ENCODE measurements around the gene SKAP1.

The SKAP1 gene

DNA sequence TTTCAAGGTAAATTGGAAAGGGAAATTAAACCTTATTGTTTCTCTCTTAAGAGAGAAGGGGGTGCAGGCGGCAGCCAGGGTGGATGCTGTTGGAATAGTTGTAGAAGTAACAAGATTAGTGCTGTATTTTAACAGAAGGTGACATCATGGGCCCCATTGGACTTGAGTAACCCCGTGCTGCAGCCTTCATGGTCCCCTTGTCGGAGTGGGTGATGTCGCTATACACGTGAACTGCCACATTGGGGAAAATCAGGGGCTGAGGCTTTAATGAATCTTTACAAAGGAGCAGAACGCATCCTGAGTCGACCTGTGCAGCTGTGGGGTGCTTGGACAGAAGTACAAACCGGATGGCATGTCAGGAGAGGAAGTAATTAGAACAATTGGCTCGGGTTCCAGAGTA, 319.3 kb downstream of the SKAP1 start:
- H3F3A ChIP-seq (ENCODE audit: low read depth) = no peaks in the 10 kb centered on the region; the same call in 1 of the 2 replicates
- no peaks in the 10 kb centered on the region for H3K27me3 ChIP-seq (ENCODE audit: insufficient read depth, low read length, poor library complexity, severe bottlenecking)
- H3K4me1 ChIP-seq (ENCODE audit: insufficient read depth, low read length, poor library complexity, severe bottlenecking) = peaks cover 41% of the 10 kb centered on the region
- H3K9me3 ChIP-seq (ENCODE audit: insufficient read depth, low read depth, low read length) = no peaks in the 10 kb centered on the region
- peak overlapping the region; percentile 20 for H3K9ac ChIP-seq (ENCODE audit: low read depth, low read length, poor library complexity, severe bottlenecking)
- H3K36me3 ChIP-seq (ENCODE audit: insufficient read depth, low read length) = peaks cover 15% of the 10 kb centered on the region; the same call in 1 of the 2 replicates
- H3K79me2 ChIP-seq (ENCODE audit: insufficient read depth, low read length) = peaks cover 64% of the 10 kb centered on the region
- no peaks in the 10 kb centered on the region for H3K9me2 ChIP-seq (replicated peaks; ENCODE audit: low read depth, low read length)
- no peak for TF ChIP-seq CTCF (conservative IDR thresholded peaks at IDR 0.05; ENCODE audit: low read length)
- TF ChIP-seq EZH2phosphoT487 (IDR thresholded peaks at IDR 0.05; ENCODE audit: borderline replicate concordance) = no peak
- peak overlapping the region; percentile 47 for H3K4me2 ChIP-seq (ENCODE audit: low read depth, low read length, poor library complexity, severe bottlenecking)
- no peak overlapping the region for H2AFZ ChIP-seq (ENCODE audit: low read length)
- peak overlapping the region; percentile 30 for H3K4me3 ChIP-seq (ENCODE audit: low read length, poor library complexity, severe bottlenecking)
- H4K20me1 ChIP-seq (ENCODE audit: insufficient read depth, low read length, poor library complexity, severe bottlenecking) = peaks cover 4% of the 10 kb centered on the region

GRCh38 chr17:48107137-48108055, 322.6 kb downstream of the SKAP1 start, which contains the start of gene SNX11:
Gene SNX11 (plus strand): TSS chr17:48107766. CDS start chr17:48112044, 4,278 bp downstream.
- peak within 1 kb of the TSS; percentile 85 for H3K9ac ChIP-seq (ENCODE audit: low read depth, low read length, poor library complexity, severe bottlenecking)
- H3K27me3 ChIP-seq (ENCODE audit: insufficient read depth, low read length, poor library complexity, severe bottlenecking) = no peaks in the 10 kb centered on the region
- H3K4me2 ChIP-seq (ENCODE audit: low read depth, low read length, poor library complexity, severe bottlenecking) = peak within 1 kb of the TSS; percentile 96
- peaks cover 31% of the 10 kb centered on the region for H3K4me1 ChIP-seq (ENCODE audit: insufficient read depth, low read length, poor library complexity, severe bottlenecking)
- TF ChIP-seq EZH2phosphoT487 (IDR thresholded peaks at IDR 0.05; ENCODE audit: borderline replicate concordance) = no peak
- no peak for TF ChIP-seq CTCF (conservative IDR thresholded peaks at IDR 0.05; ENCODE audit: low read length)
- peak within 1 kb of the TSS; percentile 98 for H3K4me3 ChIP-seq (ENCODE audit: low read length, poor library complexity, severe bottlenecking)
- H3K36me3 ChIP-seq (ENCODE audit: insufficient read depth, low read length) = no peaks in the 10 kb centered on the region
- H4K20me1 ChIP-seq (ENCODE audit: insufficient read depth, low read length, poor library complexity, severe bottlenecking) = peaks cover 4% of the 10 kb centered on the region
- H3K79me2 ChIP-seq (ENCODE audit: insufficient read depth, low read length) = peaks cover 46% of the 10 kb centered on the region
- no peaks in the 10 kb centered on the region for H3K9me3 ChIP-seq (ENCODE audit: insufficient read depth, low read depth, low read length)
- H3F3A ChIP-seq (ENCODE audit: low read depth) = no peaks in the 10 kb centered on the region; the same call in 1 of the 2 replicates
- H2AFZ ChIP-seq (ENCODE audit: low read length) = peak within 1 kb of the TSS; percentile 98
- H3K9me2 ChIP-seq (replicated peaks; ENCODE audit: low read depth, low read length) = no peaks in the 10 kb centered on the region

- H3K9ac ChIP-seq (ENCODE audit: low read depth, low read length, poor library complexity, severe bottlenecking) = peak overlapping the region; percentile 85
- no peaks in the 10 kb centered on the region for H3F3A ChIP-seq (ENCODE audit: low read depth)
- peak overlapping the region; percentile 98 for H3K4me3 ChIP-seq (ENCODE audit: low read length, poor library complexity, severe bottlenecking)
- H3K36me3 ChIP-seq (ENCODE audit: insufficient read depth, low read length) = no peaks in the 10 kb centered on the region
- H3K9me2 ChIP-seq (replicated peaks; ENCODE audit: low read depth, low read length) = no peaks in the 10 kb centered on the region
- peak overlapping the region; percentile 98 for H2AFZ ChIP-seq (ENCODE audit: low read length)
- H3K9me3 ChIP-seq (ENCODE audit: insufficient read depth, low read depth, low read length) = no peaks in the 10 kb centered on the region
- no peaks in the 10 kb centered on the region for H3K27me3 ChIP-seq (ENCODE audit: insufficient read depth, low read length, poor library complexity, severe bottlenecking)
- peak overlapping the region; percentile 96 for H3K4me2 ChIP-seq (ENCODE audit: low read depth, low read length, poor library complexity, severe bottlenecking)
- peaks cover 28% of the 10 kb centered on the region for H3K4me1 ChIP-seq (ENCODE audit: insufficient read depth, low read length, poor library complexity, severe bottlenecking)
- TF ChIP-seq EZH2phosphoT487 (IDR thresholded peaks at IDR 0.05; ENCODE audit: borderline replicate concordance) (no peak), CTCF (conservative IDR thresholded peaks at IDR 0.05; ENCODE audit: low read length) (no peak)
- H3K79me2 ChIP-seq (ENCODE audit: insufficient read depth, low read length) = peaks cover 40% of the 10 kb centered on the region
- peaks cover 4% of the 10 kb centered on the region for H4K20me1 ChIP-seq (ENCODE audit: insufficient read depth, low read length, poor library complexity, severe bottlenecking)
Measured at GRCh38 chr17:48106802-48107136, 323.2 kb downstream of the SKAP1 start.
